Urinary bladder (tissue), 4 donors: Measurements from ENCODE around the gene MYF6. TPM values are rescaled to one million over a fixed set of nuclear protein-coding genes. Genes with fewer than 3 reads are reported as not detected.

Experiments
- DNase-seq: peaks from one replicate; pipeline ENCODE4 v3.0.0-alpha.2; 2015; ENCODE audit errors: extremely low spot score
- H3K27ac ChIP-seq: one replicate; pipeline ENCODE4 v1.5.1; 2013; ENCODE audit warnings: low read depth, mild to moderate bottlenecking, moderate library complexity
- H3K36me3 ChIP-seq: one replicate; pipeline ENCODE4 v1.6.1; 2013; ENCODE audit warnings: mild to moderate bottlenecking, moderate library complexity; ENCODE audit not compliant: insufficient read depth
- H3K4me1 ChIP-seq: one replicate; pipeline ENCODE4 v1.6.1; 2013; ENCODE audit warnings: mild to moderate bottlenecking, moderate library complexity; ENCODE audit not compliant: insufficient read depth
- H3K4me3 ChIP-seq: one replicate; pipeline ENCODE4 v1.5.1; 2013; ENCODE audit warnings: low read depth, low read length
- WGBS: extraction: QIAGEN DNeasy Blood & Tissue Kit; methylation state at CpG from one replicate; pipeline ENCODE4 v1.1.7; 2013; 5-methylcytosine and 5-hydroxymethylcytosine counted together
- polyA plus RNA-seq: library from polyadenylated mRNA; stranded (reverse); fragments of 200-250 nt; gene quantifications from one replicate; pipeline ENCODE4 v1.2.3, GENCODE V29; 2013
- total RNA-seq: library from RNA; depleted of rRNA; stranded (reverse); fragments of >200 nt; gene quantifications from one replicate; pipeline ENCODE4 v1.2.3, GENCODE V29; 2014
- donor health status: healthy with polysubstance abuse.
- donor health status: healthy.

The MYF6 gene
- total and polyA plus RNA-seq, 2 donors: 8.6 TPM; not detected in 1

GRCh38 chr12:80711866-80712265 is 4.4 kb downstream of the MYF6 start:
- H3K36me3 ChIP-seq: no peaks in the 10 kb centered on the region
- H3K4me1 ChIP-seq: no peaks in the 10 kb centered on the region
- DNase-seq: no peak
- no peak overlapping the region for H3K27ac ChIP-seq
- no peak overlapping the region for H3K4me3 ChIP-seq
- 44% methylated on average over 1 of the region's 1 CpG for WGBS

DNA sequence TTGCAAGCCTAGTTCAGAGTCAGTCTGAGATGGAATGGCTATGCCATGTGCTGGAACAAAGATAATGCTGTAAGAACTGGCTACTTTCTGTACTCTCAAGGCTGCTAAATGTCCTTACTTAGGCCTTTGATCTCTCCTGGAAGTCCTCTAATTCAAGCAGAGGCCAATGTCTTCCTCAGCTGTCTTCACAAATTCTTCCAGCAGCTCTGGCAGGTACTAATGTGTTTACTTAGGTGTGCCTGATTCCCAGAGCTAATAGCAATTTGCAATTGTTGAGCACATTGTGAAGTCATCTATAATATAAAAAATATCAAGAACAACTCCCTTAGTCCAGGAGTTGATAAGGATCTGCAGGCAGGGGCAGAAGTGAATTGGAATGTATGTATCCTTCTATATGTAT is 5.4 kb downstream of the MYF6 start:
- Histone ChIP-seq H3K36me3 (no peaks in the 10 kb centered on the region), H3K4me3 (no peak overlapping the region), H3K27ac (no peak overlapping the region), H3K4me1 (no peaks in the 10 kb centered on the region)
- DNase-seq: no peak

- no peak overlapping the region for H3K27ac ChIP-seq
- no peaks in the 10 kb centered on the region for H3K4me1 ChIP-seq
- no peak for DNase-seq
- no peak overlapping the region for H3K4me3 ChIP-seq
- no peaks in the 10 kb centered on the region for H3K36me3 ChIP-seq
- WGBS: 85% methylated on average over 4 of the region's 4 CpGs
Measured at GRCh38 chr12:80713419-80713818, 6.0 kb downstream of the MYF6 start.

- no peaks in the 10 kb centered on the region for H3K36me3 ChIP-seq
- no peak overlapping the region for H3K27ac ChIP-seq
- H3K4me3 ChIP-seq: no peak overlapping the region
- no peaks in the 10 kb centered on the region for H3K4me1 ChIP-seq
- WGBS: 42% methylated on average over 16 of the region's 16 CpGs
- no peak for DNase-seq
Measured at GRCh38 chr12:80714055-80714454, 6.6 kb downstream of the MYF6 start.

DNA sequence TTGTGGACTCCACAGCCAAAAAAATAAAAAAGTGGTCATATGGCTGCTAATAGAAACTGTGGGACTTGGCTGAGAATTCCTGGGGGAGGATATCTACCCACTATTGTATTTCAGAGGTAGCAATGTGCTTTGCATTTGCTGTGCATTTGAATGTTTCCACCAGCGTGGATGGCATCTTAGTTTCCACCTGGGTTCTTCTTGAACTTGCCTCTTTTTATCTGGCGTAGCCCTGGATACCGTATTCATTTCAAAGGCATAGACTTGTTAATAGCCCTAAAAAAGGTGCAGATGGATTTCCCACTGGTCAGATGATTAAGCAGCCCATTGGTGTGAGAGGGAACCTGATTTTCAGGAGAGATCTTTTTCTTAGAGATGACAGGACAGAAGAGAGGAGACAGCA is 7.4 kb downstream of the MYF6 start:
- WGBS: 76% methylated on average over 3 of the region's 3 CpGs
- no peak for DNase-seq
- H3K36me3 ChIP-seq: no peaks in the 10 kb centered on the region
- H3K27ac ChIP-seq: no peak overlapping the region
- no peak overlapping the region for H3K4me3 ChIP-seq
- no peaks in the 10 kb centered on the region for H3K4me1 ChIP-seq

GRCh38 chr12:80715713-80716249 is 8.3 kb downstream of the MYF6 start:
- no peaks in the 10 kb centered on the region for H3K36me3 ChIP-seq
- whole genome bisulfite sequencing: 62% methylated on average over 10 of the region's 10 CpGs
- H3K27ac ChIP-seq: no peak overlapping the region
- H3K4me3 ChIP-seq: no peak overlapping the region
- no peaks in the 10 kb centered on the region for H3K4me1 ChIP-seq
- DNase-seq: no peak

GRCh38 chr12:80716696-80717469 is 9.4 kb downstream of the MYF6 start, which contains the start of gene MYF5:
TSS of gene MYF5 (plus strand) at chr12:80716912. CDS start at chr12:80717064, 152 bp downstream.
- 45% methylated on average over 45 of the region's 45 CpGs for WGBS

DNA sequence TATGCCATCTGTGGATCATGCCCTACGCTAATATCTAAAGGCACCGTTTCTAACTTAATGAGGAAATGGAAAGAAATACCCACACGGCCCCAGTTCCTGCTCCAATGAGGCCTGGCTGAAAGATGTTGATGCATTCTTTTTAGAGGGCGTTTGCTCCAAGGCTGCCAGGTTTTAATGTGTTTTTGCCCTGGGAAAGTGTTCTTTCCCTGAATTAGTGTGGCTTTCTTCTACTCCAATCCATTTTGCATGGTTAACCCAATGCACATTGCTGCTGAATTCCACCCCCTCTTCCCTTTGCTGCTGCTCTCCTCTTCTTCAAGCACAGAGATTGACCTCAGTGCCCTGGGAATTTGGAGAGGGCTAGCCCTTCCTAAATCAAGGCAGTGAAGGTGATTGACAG is 10.4 kb downstream of the MYF6 start:
- no peak for DNase-seq
- WGBS: 80% methylated on average over 4 of the region's 4 CpGs
- Histone ChIP-seq H3K36me3 (no peaks in the 10 kb centered on the region), H3K27ac (no peak overlapping the region), H3K4me1 (no peaks in the 10 kb centered on the region), H3K4me3 (no peak overlapping the region)

More at GRCh38 chr12:80716696-80717469, 9.4 kb downstream of the MYF6 start, which contains the start of gene MYF5:
- Histone ChIP-seq H3K36me3 (no peaks in the 10 kb centered on the region), H3K27ac (no peak within 1 kb of the TSS), H3K4me3 (no peak within 1 kb of the TSS), H3K4me1 (no peaks in the 10 kb centered on the region)
- no peak for DNase-seq

GRCh38 chr12:80720516-80720915 is 13.1 kb downstream of the MYF6 start:
- WGBS: 89% methylated on average over 1 of the region's 1 CpG
- H3K27ac ChIP-seq: no peak overlapping the region
- H3K36me3 ChIP-seq: no peaks in the 10 kb centered on the region
- no peak for DNase-seq
- no peak overlapping the region for H3K4me3 ChIP-seq
- no peaks in the 10 kb centered on the region for H3K4me1 ChIP-seq

GRCh38 chr12:80721326-80721725 is 13.9 kb downstream of the MYF6 start:
- Histone ChIP-seq H3K27ac (no peak overlapping the region), H3K4me3 (no peak overlapping the region), H3K36me3 (no peaks in the 10 kb centered on the region), H3K4me1 (no peaks in the 10 kb centered on the region)
- DNase-seq: no peak
- WGBS: 85% methylated on average over 3 of the region's 3 CpGs

DNA sequence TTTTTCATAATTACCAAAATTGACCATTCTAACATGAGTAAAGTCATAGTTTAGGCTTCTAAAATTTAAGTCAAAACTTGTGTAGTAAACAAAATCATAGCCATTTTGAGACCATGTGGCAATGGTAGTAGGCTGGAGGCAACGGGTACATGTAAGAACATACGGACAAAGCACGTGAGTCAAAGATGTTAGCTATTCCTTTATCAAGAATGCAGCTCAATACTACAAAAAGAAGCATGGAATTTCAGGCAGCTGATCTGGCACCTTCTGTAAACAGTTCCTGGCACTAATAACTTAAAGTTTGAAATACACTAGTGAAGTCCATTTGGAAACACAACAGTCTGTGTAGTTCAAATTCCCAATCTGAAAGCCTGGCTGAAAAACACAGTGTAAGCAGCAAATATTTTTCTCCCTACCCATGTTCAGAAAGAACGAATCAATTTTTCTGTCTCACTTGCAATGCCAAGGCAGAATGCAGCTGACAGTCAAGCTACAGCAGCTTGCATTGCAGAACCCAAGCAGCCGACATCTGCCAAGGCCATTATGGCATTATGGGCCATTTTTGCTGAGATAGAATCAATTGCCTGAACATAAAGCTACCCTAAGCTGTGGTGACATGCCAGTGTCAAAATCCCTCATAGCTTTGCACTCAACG is 38.5 kb downstream of the MYF6 start:
- H3K27ac ChIP-seq: no peak overlapping the region
- no peaks in the 10 kb centered on the region for H3K36me3 ChIP-seq
- H3K4me1 ChIP-seq: no peaks in the 10 kb centered on the region
- 77% methylated on average over 6 of the region's 6 CpGs for WGBS
- no peak overlapping the region for H3K4me3 ChIP-seq
- DNase-seq: no peak

DNA sequence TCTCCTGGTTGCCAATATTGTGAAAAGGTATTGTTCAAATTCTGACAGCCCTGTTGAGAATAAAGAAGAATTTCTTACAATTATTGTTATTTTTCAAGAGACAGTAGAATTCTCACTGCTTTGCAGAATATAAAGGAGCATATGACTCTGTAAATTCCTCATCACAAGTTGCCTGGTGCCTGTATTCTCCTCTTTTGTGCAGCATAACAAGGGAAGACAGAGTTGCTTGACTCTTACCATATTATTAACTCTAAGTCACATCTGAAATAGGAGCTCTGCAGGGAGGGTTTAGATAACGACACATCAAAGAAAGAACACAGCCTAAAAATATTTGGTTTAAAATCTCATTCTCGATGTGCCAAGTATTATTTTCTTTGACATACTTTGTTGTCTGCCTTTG is 40.4 kb downstream of the MYF6 start:
- Histone ChIP-seq H3K27ac (no peak overlapping the region), H3K36me3 (no peaks in the 10 kb centered on the region), H3K4me3 (no peak overlapping the region), H3K4me1 (no peaks in the 10 kb centered on the region)
- no peak for DNase-seq
- WGBS: 56% methylated on average over 2 of the region's 2 CpGs

GRCh38 chr12:80749456-80749855 is 42.0 kb downstream of the MYF6 start:
- no peak for DNase-seq
- Histone ChIP-seq H3K36me3 (no peaks in the 10 kb centered on the region), H3K27ac (no peak overlapping the region), H3K4me3 (no peak overlapping the region), H3K4me1 (no peaks in the 10 kb centered on the region)
- 70% methylated on average over 2 of the region's 2 CpGs for WGBS

- no peak for DNase-seq
- Histone ChIP-seq H3K4me3 (no peak overlapping the region), H3K27ac (no peak overlapping the region), H3K36me3 (no peaks in the 10 kb centered on the region), H3K4me1 (no peaks in the 10 kb centered on the region)
Measured at GRCh38 chr12:80752464-80752863, 45.0 kb downstream of the MYF6 start.
